SK-N-MC (cell line): ENCODE results near the gene S100B.

Experiments used
- EZH2 ChIP-seq: fragments of 200-600 bp; sonication (generic); IDR thresholded peaks from one replicate; pipeline ENCODE4 v1.6.1; 2017; ENCODE audit warnings: antibody characterized with exemption
- POLR2AphosphoS5 ChIP-seq: IDR thresholded peaks from 2 replicates; pipeline ENCODE4 v1.6.1; 2012; ENCODE audit warnings: mild to moderate bottlenecking, low read depth, low read length, borderline replicate concordance

DNA sequence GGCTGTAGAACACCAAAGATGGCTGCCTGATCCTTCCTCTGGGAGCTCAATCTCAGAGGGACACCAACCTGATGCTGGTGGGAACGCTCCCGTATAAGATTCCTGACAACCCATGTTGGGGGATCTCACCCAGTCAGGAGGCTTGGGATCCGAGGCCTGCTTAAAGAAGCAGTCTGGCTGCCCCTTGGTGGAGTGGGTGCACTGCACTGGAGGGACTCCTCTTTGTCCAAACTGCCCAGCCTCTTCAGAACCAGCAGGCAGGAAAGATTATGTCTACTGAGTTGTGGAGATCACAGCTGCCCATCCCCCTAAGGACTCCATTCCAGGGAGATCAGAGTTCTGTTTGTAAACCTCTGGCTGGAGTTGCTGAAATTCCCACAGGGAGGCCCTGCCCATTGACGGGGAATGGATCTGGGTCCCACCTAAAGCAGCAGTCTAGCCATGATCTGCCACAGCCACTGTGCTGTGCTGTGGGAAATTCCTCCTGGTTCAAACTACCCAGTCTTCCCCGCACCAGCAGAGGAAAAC is 23.0 kb downstream of the S100B start:
- TF ChIP-seq POLR2AphosphoS5, result no peak
- no peak for TF ChIP-seq EZH2
